H54 (cell line): ENCODE results near the gene RBCK1.
A peak's percentile ranks its signal among the peaks of the same experiment; 100 is the strongest.
"Not testable (repeated sequence)": the region's sequence is repeated elsewhere in the genome, so short reads cannot be mapped to it uniquely, and the experiment has no call there.

ENCODE experiments used
- DNase-seq: peaks from one replicate; pipeline ENCODE4 v3.0.0; 2011; ENCODE audit warnings: low spot score, mixed read lengths; ENCODE audit not compliant: insufficient read length
- FAIRE-seq: peaks from 3 replicates; lab custom pipeline; 2011; peaks lifted over from hg19 to GRCh38; lab: Jason Lieb, UNC
- POLR2A ChIP-seq: IDR thresholded peaks from 2 replicates; pipeline ENCODE4 v1.6.1; 2011; ENCODE audit warnings: low read depth, mild to moderate bottlenecking, low read length

RBCK1 gene

DNA sequence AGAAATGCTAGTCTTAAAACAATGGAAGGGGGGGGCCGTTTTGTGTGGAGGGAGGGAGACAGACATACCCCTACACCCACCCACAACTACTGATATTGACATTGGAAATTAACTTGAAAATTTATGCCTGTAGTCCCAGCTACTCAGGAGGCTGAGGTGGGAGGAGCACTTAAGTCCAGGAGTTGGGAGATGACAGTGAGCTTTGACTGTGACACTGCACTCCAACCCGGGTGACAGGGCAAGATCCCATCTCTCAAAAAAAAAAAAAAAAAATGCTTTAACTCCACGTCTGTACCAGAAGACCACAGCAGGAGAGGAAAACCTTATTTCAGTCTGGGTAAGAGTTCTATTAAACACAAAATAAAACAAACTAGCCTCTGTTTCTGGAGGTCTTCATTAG lies 52.1 kb downstream of the RBCK1 start:
- no peak for DNase-seq
- no peak for FAIRE-seq
- TF ChIP-seq POLR2A: no peak

DNA sequence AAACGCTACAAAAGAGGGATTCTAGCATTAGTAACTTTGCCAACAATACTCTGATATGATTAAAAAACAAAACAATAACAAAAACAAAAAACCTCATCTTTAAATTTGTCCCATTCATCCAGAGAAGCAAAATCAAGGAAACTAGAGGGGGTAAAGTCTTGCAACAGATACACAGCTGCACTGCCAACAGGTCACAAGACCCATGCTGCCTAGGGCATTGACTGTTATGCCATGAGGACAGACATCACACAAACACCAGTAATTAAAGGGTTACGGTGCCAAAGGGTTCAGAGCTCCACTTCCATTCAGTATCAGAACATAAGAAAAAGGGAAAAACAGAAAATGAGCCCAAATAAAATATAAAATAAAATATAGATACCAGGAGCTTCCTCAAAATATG lies 52.6 kb downstream of the RBCK1 start:
- FAIRE-seq: no peak
- TF ChIP-seq POLR2A: no peak

DNA sequence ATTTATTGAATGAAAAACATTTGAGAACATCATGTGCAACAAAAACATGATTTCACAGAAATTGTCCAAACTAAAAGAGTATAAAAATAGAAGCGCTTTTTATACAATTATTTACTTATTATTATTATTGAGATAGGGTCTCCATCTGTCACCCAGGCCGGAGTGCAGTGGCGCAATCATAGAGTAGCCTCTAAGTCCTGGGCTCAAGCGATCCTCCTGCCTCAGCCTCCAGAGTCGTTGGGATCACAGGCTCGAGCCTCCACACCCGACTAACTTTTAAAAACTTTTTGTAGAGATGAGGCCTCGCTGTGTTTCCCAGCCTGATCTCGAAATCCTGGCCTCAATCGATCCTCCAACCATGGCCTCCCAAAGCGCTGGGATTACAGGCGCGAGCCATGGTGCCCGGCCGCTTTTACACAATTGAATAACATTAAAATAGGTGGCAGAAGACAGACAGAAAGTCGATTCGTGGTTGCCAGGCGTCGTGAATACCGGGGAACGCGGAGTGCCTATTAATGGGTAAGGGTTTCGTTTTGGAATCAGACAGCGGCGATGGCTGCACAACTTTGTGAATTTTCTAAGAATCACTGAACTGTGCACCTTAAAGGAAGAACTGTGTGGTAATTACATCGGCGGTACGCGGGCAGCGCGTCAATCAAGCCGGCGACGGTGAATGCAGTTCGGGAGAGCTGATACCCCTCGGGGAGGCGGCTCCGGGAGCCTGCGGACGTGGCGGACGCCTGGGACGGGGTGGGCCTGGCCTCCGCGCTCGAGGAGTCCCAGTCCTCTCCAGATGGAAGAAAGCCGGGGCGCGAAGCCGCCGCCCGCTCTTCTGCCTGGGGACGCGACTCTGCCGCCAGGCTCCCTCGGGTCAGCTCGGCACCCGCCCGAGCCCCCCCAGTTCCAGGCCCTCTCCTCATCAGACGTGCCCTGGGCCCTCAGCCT lies 53.4 kb downstream of the RBCK1 start:
- TF ChIP-seq POLR2A: no peak
- FAIRE-seq: no peak

More for the DNA sequence above, 52.6 kb downstream of the RBCK1 start:
- no peak for DNase-seq

DNA sequence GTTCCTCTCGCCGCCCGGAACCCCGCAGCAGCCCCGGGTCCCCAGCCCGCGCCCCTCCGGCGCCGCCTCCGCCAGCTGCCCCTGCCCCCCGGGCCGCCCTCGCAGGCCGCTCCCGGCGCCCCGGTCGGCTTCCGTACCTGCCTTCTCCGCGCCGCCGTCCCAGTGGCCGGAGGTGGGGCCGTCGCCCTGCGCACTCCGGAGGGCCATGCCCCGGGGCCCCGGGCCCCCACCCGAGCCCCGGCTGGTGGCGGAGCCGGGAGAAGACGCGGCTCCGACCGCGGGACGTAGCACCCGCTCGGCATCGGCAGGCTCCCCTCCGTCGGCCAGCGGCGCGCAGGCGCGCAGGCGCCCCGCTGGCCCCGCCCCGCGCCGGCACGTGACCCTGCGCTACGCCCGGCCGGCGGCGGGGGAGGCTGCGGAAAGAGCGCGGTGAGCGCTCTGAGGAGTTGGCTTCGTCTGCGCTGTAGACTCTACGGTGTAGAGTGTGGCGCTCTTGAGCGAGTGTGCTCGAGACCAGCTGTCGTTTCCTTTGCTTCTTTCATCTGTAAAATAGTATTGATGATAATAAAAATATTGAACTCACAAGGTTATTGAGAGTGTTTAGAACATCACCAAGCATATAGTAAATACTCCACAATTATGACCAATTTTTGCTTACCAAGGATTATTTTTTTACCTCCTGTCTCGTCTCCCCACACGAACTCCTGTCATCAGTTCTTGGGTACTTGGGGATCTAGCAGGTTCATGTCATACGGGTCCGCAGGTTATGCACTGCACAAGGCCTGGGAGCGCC lies 54.3 kb downstream of the RBCK1 start, which contains the start of gene TBC1D20:
Gene TBC1D20 (minus strand): TSS at position 335 of the 793 bp plus-strand sequence. CDS start 128 bp downstream, at position 207.
- FAIRE-seq (no peak), DNase-seq (peak; percentile 84)
- TF ChIP-seq POLR2A: peak; percentile 93

More for the DNA sequence above, 53.4 kb downstream of the RBCK1 start:
- peak; percentile 57 for DNase-seq

DNA sequence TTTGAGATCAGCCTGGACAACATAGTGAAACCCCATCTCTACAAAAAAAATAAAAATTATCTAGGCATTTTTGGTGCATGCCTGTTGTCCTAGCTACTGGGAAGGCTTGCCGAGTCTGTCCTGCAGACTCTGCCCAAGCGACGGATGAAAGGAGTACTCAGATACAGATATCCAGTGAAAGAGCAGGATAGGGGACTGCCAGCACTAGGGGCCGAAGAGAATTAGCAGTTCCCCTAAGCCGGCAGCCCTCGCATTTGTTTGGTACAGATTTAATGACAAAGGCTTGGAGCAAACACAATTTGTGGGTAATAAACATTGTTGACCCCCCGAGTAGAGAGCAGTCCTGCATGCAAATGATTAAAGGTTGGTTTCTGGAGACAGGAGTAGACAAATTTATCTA lies 59.7 kb downstream of the RBCK1 start:
- DNase-seq: no peak
- no peak for FAIRE-seq
- no peak for TF ChIP-seq POLR2A

DNA sequence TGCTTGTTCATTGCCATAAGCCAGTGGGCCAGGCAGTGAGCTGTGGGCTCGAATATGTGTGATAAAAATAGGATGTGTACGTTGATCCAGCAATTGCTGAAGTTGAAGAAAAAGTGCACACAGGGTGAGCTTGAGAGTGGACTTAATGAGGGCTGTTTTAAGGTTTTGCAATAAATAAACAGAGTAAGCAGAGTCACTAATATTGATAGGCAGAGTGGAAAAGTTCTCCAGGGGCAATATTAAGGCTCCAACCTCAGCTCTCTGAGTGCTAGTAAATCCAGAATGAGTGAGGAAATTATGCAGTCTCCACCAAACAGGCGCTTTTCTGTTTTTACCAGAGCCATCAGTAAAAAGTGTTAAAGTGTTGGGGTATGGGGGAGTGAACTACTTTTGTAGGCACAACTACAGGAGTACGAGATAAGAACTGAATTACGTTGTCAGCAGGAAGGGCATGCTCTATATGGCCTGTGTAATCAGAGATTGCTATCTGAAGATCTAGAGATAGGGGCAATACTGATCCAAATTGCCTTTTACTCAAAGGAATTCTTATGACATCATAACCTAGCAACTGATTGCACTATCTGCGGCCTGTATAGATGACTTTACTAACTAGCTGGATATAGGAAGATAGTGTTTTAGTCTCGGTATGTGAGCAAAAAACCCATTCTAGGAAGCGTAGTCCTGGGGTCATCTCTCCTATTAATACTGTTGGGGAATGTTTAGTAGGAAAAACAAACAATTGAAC lies 61.8 kb downstream of the RBCK1 start:
- TF ChIP-seq POLR2A: no peak
- no peak for FAIRE-seq

DNA sequence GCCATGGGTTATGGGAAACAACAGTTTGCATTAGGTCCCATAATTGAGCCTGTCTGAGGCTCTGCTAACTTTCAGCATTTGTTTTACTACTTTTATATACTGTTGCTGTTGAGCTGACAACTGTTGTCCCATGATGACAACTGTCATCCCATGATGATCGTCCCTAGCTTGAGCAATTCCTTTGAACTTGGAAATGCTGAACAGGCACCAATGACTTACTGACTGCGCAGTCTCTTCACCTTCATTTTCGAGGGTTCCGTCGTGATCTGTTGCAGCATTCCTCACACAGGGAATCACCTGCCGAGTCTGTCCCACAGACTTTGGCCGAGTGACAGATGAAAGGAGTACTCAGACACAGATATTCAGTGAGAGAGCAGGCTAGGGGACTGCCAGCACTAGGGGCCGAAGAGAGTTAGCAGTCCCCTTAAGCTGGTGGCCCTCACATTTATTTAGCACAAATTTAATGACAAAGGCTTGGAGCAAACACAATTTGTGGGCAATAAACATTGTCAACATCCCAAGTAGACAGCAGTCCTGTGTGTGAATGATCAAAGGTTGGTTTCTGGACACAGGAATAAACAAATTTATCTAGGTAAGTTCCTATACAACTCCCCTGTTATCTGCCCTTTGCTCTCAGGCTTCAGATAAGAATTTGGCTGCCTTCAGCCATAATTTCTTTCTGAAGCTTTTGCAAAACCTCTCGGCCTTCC lies 64.2 kb downstream of the RBCK1 start:
- no peak for DNase-seq
- no peak for TF ChIP-seq POLR2A
- no peak for FAIRE-seq

More for the DNA sequence above, 61.8 kb downstream of the RBCK1 start:
- DNase-seq: no peak

DNA sequence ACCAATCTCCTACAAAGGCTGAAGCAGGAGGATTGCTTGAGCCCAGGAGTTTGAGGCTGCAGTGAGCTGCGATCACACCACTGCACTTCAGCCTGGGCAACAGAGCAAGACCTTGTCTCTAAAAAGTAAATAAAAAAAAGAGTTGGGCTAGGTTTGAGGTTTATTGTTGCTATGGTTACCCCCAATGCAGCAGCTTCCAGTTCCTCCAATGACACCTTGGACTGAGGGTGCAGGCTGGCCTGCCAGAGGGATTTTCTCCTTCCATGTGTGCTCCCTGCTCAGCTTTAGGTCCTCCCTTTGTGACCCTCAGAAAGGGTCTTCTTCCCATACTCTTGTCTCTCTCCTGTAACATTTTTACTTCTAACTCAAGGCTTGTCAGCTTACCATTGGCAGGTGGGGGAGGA lies 64.8 kb downstream of the RBCK1 start:
- TF ChIP-seq POLR2A: no peak
- DNase-seq: no peak
- FAIRE-seq: no peak

DNA sequence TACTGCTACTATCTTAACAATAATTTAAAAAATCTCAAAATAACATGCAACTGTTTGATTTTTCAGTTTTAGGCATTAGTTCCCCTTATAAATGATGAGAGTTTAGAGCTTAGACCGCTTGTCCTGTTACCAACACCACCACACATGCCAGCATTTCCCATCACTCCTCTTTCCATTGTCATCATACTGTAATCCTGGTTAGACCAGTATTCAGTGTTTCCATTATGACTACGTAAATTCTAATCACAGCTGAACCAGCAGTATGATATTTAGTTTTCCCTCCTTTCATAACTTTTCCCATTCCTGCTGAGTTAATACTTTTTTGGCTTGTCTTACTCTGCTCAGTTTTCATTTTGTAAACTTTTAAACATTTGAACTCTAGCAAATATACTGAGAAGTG lies 66.5 kb downstream of the RBCK1 start:
- DNase-seq: no peak
- no peak for TF ChIP-seq POLR2A
- no peak for FAIRE-seq

DNA sequence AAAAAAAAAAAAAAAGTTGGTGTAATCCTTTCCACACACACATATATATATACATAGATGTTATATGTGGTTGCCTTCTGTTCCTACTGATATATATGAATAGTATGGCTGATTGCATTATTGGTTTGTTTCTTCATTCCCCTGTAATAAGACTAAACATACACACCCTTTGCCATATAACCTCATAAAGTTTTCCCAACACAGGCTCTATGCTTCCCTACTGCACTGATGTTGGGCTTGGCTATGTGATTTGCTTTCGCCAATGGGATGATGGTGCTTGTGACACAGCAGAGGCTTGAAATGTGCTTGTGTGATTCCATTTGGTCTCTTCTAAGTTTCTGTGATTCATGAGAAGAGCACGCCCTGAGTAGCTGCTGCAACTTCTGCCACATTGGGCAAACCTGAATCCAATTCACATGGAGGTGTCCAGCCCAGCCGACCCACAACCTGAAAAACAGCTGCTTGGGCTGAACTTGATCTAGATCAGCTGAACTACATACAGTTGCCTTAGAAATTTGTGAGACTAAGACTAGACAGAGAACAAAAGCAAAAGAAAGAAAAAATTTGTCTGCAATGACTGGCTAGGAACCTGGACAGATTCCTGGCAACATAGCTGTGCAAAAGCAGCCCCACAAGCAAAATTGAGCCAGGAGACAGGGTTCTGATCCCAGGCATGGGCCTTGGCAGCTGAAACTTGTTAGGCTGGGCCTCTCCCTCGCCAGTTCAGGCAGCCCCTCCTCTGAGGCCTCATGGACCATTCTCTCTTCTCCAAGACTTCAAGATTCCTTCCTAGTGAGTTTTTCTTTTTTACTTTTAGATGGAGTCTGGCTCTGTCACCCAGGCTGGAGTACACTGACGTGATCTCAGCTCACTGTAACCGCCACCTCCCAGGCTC lies 67.6 kb downstream of the RBCK1 start:
- DNase-seq (no peak), FAIRE-seq (no peak)
- TF ChIP-seq POLR2A: no peak

DNA sequence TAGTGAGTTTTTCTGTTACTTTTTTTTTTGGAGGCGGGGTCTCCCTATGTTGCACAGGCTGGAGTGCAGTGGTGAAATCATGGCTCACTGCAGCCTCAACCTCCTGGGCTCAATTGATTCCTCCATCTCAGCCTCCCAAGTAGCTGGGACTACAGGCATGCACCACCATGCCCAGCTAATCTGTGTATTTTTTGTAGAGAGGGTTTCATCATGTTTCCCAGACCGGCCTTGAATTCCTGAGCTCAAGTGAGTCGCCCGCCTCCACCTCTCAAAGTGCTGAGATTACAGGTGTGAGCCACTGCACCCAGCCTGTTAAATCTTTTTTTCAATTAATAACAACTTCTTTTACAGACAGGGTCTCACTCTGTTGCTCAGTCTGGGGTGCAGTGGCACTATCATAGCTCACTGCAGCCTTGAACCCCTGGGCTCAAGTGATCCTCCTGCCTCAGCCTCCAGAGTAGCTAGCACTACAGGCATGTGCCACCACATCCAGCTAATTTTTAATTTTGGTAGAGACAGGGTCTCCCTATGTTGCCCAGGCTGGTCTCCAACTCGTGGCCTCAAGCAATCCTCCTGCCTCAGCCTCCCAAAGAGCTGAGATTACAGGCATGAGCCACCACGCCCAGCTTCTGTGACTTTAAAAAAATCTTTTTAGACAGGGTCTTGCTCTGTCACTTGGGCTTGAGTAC lies 68.6 kb downstream of the RBCK1 start:
- not testable (repeated sequence) for DNase-seq, FAIRE-seq
